Suppressor macrophage (primary cell): ENCODE data around the gene SLC17A6.

ENCODE experiments used
- DNase-seq, 4 experiments: peaks; one replicate each; pipeline ENCODE4 v3.0.0-alpha.2; 2020 to 2022
- total RNA-seq, 17 experiments: gene quantifications; one replicate each; lab custom pipeline; 2026; ENCODE audit warnings: mixed read lengths in 6 of 17, inconsistent platforms in 3 of 17; lab: John Stamatoyannopoulos, UW

Gene SLC17A6
- 0 to 2.1 (median 0) reads per million in 17 experiments for total RNA-seq

DNA sequence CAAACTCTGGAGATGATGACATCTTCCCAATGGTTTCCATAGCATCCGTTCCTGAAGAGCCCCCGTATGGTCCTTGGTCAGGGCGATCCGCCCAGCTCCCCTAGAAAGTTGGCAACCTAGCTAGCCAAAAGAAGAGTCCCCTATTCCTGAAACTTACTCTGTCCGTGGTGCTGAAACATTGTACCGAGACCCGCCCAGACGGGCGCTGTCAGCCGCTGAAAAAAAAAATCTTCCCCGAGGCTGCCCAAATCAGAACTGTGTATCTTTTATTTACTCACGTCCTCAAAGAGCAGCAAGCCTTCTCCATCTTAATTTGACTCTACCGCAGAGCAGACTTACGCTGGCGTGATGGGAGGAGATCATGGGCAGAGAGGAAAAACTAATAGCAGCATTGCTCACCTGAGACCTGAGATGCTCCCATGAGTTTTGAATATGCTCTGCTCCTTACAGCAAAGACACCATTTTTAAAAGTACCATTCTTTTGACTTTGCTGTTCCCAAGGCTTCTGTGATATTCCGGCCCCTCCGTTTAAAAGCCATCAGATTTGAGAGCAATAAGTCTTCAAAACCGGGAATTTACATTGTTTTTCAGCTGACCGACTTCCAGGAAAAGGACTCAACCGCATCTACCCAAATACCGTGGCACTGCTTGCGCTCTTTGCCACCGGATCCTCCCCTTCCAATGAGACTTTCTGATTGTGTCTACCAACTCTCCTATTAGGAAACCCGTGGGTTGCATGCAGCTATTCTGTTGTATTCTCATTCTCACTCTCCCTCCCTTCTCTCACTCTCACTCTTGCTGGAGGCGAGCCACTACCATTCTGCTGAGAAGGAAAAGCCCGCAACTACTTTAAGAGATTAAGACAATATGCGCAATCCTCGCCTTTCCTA lies at the start of gene SLC17A6:
Gene SLC17A6, plus strand, starts transcription at position 786 of the 890 bp plus-strand sequence. CDS start 153 bp downstream, outside the sequence.
- DNase-seq, result peak; percentile 22 to 69 (median 40)

DNA sequence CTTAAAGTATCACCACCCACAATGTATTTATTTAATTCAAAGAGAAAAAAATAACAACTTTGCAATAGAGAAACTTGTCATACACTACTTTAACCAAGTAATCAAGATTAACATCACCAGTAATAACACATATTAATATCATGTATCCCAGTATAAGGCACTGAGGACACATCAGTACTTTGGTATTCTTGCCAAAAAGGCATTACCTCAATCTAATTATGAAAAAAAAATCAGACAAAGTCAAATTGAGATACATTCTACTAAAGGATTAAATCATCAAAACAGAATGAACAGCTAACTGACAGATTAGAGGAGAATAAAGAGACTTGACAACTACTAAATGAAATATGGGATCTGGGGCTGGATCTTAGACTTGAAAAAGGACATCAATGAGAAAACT lies 35.8 kb upstream of the SLC17A6 start:
- DNase-seq, result no peak

DNA sequence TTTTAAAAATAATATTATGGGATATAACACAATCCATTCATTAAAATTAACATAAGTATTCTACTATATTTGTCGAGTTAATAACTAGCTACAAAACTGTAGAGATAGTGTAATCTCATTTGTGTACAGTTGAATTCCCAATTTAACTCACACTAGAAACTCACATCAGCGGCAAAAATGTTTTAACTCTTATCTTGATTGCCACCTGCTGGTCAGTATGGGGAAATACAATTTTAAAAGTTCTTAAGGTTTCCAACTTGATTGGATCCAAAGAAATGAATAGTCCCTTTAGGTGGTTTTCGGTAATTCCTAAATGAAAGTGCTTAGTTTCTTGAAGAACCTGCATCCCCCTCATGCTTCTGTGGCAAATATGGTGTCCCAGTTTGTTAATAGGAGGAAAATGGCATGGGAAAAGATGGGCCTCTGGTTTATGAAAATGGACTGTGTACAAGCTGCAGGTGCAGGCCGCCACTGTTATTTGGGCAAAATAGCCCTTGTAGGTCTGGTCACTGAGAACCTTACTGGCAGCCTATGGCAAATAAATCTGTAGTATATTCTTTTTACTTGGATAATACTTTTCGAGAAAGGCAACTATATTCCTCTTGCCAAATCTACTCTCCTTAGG lies 33.7 kb upstream of the SLC17A6 start:
- peak in 3 of 4 experiments; percentile 37 to 73 (median 65) for DNase-seq

DNA sequence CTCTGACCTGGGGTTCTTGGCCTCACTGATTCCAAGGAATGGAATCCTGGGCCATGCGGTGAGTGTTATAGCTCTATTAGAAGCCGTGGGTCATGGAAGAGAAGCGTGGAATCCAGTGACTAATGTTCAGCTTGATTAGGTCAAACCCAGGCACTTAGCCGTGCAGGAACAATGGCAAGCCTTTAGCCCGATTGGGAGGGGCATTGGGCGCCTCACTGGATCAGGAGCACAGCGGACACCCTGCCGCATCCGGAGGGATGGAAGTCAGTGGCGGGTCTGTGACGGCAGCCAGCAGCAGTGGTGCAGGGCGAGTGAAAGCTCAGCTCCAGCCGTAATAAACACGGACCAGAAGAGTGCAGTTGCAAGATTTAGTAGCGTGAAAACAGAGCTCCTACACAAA lies 20.5 kb upstream of the SLC17A6 start:
- no peak for DNase-seq

DNA sequence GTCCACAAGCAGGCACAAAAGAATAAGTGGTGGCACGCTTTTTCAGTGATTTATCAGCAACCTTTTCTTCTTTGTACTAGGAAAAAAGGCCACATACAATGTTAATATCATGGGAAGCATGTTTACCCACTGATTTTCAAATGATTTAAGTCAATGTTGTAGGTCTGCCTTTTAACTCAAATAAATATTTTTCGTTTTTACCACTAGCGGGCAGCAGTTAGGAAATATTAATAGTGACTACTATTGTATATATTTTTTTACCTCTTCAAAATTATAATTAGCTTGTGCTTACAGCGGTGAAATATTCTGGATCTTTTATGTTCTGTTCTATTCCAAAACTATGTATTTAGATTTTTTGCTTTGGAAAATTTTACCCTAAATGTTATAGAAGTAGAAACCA lies 6.4 kb upstream of the SLC17A6 start:
- DNase-seq, result no peak

DNA sequence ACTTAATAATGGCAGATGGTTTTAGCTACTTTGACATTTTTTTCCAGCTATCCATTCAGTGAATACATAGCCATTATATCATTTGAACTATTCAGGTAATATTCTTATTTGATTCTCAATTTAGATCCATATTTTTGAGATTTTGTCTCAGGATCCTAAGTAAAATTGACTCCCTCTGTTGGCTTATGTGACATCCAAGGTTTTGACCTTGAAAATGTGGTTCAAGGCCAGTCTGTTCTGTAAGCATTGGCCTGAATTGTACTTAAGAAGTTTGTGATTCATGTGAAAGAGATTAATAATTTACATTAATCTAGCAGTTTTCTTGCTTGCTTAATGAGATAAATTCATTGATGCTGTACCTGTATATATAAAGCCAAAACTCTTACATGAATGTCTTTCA lies 1.6 kb upstream of the SLC17A6 start:
- DNase-seq, result no peak

DNA sequence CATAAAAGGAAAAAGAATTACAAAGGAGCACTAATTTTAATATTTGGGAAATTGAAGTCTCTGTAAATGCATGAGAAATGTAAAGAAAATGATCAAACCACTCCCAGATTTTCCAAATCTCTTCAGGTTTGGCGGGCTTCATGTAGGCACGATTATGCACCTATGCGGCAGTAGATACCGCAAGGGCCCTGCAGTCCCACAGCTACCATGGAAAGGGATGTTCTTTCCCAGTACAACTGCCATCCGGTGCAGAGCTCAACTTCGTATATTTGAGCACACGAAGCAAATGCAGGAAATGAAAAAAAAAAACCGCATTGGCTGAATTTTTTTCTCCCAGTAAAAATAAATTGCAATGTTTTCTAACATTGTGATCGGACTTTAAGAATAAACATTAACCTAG lies 1.4 kb downstream of the SLC17A6 start:
- no peak for DNase-seq

DNA sequence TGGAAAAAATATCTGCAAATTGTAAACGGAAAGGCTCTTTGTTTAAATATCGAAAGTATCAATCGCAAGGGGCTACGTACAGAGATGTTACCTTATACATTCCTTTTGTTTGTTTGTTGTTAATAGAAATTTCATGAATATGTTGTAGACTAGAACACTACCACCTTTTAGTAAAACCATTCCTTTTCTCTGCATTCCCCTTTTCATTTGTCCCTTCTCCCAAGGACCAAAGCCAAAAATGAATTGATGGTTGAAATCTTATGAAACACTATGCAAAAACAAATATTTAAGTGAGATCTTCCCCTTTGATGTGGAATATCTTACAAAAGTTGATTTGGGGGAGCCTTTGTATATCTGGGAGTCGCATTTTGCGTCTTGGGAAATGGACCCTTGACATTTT lies 2.1 kb downstream of the SLC17A6 start:
- DNase-seq, result no peak

DNA sequence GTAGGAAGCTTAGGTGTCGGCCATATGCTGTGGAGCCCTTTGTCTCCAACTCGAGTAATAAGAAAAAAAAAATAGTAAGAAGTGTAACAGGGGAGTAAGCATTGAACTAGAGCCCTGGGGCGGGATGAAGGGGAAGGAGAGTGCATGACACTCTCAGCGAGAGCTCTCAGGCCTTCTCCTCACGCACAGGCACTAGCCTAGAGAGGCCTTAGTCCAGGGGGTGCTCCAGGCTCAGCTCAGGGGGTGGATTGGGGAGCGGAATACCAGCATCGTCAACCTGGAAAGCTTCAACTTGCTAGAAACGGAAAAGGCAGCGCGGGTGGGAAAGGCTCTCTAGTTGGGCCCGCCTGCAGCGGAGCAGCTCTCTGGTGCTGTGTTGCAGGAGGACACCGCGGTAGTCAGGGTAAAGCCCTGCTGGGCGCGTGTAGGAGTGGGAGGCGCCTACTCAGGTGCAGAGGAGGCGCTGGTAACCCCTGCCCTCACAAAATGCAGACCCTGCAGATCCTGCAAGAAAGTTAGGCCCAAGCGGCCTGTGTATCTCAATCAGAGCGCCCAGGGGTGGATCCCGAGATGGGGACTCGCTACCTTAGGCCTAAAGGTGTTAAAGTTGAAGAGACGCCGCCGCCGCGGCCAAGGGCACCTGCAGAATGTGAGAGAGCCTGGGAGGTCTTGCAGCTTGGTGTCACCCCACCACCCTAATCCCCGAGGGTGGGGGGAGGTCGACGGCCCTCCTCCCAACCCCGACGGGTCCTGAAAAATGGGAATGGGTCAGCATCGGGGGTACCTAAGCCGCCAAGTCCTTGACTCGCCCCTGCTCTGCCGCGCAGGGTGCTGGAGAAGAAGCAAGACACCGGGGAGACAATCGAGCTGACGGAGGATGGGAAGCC lies 2.8 kb downstream of the SLC17A6 start:
- no peak for DNase-seq

DNA sequence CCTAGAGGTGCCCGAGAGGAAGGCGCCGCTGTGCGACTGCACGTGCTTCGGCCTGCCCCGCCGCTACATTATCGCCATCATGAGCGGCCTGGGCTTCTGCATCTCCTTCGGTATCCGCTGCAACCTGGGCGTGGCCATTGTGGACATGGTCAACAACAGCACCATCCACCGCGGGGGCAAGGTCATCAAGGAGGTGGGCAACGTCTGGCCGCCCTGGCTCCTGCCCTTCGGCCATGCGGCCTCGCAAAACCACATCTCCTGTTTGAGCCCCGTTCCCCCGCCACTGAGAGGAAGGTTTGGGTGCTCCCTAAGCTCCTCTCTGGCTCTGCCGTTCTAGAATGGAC lies 3.4 kb downstream of the SLC17A6 start:
- DNase-seq, result no peak

DNA sequence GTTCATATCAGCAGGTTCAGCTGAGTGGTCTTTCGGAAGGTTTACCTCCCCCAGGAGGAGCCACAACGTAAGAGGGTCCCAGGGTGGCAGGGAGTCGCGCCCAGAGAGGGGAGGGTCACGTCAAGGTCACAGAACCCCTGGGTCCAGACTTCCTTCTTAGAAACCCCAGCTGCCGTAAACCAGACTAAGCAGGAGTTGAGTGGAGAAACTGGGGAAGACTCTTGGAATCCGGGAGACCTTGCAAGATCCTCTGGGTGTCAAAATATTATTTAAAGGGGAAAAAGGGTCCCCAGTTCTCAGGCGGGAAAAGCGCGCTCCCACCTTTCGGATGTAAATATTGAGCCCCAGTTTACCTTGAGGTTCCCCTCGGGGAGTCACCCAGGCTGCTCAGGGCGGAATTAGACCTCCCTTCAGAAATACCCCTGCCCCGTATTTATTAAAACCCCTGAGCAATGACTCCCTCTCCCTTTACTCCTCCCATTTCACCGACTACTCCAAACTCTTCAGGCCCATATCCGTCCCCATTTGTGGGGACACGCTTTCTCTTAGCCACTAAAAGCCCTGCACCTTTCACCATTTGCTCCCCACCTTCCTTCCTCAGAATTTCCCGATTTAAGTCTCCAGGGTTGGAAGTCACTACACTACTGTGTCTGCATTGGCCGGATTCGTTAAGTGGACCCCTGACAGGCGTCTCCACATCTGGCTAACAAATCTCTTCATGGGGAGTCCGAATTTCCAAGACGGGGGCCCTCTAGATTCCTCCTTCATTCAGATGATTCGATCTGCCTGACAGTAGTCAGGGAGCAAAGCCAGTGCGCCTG lies 4.2 kb downstream of the SLC17A6 start:
- no peak for DNase-seq

DNA sequence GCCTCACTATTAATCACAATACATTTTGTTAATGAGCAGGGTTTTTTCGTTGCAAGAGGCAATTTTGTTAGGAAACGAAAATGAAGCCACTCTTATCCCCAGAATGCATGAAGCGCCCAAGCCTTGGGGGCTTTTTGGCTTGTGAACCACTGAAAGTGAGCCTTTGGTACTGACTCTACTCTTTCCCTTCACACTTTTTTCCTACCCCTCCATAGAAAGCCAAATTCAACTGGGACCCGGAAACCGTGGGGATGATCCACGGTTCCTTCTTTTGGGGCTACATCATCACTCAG lies 4.8 kb downstream of the SLC17A6 start:
- no peak for DNase-seq

DNA sequence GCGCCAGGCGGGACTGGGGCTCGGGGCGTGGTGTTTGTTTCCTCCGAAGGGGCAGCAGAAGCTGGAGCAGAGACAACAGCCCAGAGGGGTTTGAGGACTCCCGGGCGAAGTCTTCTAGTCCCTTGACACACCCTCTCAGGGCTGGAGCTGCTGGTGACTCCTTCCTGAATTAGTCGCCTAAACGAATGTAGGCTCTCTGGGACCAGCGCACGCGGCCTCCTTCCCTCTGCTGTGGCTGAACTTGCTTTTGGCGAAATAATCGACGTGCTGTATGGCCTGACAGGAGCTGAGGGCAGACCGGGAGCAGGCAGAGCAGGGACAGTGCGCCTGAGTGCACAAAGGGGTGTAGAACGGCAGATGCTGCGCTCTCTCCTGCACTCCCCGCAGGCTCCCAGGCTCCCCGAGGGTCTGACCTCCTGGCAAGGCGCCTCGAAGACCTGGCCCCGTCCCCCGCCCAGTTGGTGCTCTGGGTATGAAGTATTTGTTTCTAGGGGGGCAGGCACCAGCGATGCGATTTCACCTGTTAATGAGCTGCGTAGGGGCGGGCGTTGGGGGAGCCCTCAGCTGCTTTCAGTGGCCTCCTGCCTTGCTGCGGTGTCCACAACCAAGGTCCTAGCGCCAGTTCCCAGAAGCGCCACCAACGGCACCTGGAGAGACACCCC lies 5.3 kb downstream of the SLC17A6 start:
- DNase-seq, result no peak

DNA sequence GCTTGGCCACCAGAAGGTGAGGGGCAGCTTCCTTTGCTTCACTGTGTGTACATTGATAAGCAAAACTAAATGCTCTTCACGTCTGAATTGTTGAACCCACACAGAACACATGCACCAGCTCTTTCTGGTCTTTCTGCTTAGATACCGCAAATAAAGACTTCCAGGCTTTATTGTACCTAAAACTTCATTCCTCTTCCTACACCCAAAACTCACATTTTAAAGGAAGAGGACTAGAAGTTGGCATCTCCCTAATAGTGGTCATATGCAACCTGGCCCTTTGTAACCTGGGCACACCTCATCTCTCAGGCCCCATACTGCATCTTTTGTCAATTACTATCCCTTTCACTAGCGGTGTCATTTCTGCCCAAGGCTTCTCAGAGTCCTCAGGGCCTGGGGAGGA lies 5.9 kb downstream of the SLC17A6 start:
- no peak for DNase-seq

DNA sequence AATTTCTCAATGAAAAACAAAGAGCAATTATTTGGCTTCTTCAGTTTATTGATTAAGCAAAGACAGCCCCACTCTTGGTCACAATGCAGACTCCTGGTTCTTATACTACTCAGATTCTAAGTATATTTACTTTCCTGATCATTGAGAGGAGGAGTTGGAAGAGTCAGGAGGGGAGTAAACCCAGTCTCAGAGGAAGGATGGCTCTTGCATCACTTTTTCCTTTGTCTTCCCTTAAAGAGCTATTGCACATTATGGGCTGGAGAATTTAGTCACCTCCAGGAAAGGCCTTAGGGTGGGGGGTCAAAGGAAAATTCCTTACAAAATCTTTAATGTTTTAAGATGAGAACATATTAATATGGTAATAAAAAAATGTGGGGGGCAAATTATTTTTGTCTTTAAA lies 8.1 kb downstream of the SLC17A6 start:
- no peak for DNase-seq

DNA sequence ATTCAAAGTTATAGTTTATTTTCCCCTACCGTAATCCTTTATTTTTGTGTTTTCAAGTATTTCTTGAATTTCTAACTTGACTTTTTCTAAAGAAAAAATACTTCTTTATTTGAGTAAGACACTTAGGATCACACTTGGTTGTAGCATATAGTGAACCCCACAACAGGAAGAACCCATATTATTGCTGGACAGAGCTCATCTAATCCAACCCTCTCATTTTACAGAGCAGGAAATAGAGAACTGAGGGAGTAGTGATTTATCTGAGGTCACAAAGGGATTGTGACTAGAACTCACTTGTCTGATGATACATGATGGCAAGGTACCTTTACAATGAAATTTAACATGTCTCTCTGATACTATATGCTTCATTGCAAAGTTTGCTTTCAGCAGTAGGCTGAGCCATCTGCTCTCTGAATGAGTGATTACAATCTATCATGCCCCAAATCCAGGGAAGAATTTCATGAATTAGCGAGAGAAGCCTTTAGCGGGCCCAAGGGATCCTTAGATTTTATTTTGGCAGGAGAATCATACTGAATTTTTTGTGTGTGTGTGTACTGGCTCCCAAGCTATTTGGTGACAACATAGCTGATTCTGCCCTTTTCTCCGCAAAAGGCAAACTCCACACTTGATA lies 9.8 kb downstream of the SLC17A6 start:
- no peak for DNase-seq

DNA sequence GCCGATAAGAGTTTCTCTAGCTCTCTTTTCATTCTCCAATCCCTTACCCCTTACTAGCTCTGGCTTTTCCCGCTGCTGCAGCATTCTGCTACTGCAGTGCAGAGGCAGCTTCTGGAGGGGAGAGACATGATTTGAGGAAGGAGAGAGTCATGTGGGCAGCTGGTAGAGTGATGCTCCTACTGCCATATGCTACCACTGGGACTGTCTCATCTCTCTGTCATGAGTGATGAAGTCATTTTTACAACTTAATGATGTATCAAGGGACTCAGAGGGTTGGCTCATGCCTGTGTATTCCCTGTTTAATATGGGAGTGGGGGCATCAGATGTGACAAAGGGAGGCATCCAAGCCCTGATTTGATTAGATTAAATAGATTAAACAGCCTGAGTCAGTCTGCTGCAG lies 11.3 kb downstream of the SLC17A6 start:
- DNase-seq, result no peak

DNA sequence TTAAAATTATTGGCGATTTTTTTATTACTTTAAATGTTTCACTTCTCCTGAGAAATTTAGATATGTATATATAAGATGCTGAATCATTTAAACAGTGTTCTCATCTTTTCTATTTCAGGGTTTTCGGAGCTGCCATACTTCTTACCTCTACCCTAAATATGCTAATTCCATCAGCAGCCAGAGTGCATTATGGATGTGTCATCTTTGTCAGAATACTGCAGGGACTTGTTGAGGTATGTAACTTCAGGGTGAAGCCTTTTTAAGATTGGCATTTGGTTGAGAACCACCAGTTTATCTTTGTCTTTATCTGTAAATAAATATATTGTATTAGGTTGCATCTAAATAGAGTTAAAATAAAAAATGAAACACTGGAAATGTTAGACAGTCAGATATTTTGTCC lies 21.1 kb downstream of the SLC17A6 start:
- DNase-seq, result no peak

DNA sequence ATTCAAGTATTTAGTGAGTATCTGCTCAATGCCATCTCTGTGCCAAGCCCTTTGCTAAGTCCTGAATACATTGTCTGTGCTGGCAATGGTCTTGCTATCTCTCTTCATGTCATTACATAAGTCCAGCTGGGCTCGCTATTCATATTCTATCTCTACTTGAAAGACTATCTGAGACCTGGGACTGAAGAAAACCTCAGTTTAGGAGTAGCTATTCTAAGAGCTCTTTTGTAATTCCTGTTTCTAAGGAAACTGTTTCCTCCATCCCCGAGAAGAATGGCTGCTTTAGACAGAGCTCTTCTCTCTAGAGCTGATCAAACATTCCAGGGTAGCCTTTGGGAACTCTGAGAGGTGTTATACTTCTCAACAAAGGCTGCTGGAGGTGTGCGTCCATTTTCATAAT lies 33.0 kb downstream of the SLC17A6 start:
- DNase-seq, result no peak

DNA sequence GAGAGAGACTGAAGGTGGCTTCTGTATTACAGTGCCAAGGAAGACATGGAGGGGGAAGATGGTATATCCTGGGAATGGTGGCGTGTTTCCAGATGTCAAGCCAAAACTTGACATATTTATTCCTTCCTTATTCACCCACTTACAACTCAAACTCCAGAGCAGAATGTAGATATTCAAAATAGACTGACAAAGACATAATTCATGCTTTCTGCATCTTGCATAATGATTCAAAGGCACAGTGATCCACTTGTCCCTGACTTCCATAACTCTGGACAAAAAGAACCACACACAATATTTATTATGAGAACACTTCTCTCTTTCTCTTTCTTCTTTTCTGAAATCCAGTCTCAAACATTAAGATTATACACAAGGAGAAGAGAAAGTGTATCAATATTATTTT lies 48.9 kb downstream of the SLC17A6 start:
- no peak for DNase-seq

DNA sequence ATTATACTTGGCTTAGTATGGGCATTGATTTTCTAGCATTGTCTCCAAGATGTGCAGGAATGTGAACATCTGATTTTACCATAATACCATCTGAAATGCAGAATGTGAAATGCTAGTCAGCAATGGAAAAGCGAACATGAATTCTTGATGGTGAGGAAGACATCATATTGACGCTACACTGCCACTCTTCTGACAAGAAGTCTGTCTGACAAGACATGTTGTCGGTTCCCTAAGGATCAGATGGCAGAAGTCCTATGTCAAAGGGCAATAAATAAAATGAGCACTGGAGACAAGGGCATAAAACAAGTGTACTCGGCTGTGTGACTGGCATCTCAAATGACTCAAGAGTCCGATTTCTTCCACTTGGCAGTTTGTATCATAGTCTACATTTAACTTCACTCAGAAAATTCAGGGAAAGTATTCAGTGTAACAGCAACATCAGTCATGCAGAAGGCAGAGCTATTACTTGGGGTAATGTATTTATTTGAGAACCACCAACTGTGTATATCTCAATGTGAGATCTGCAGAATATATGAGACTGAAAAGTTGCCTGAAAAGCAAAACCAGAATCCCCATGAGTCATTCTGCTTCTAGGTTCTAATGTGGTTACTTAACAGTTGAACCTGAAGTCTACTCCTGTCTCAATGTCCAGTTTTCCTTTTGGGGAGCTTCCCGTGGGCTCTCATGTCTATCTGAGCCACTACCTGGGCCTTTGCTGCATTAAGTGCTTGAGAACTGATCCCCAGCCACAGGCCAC lies 51.5 kb downstream of the SLC17A6 start:
- DNase-seq, result no peak
